GM19023 (cell line): ENCODE data around the gene SYTL3.

Source experiments
- ATAC-seq: cut with Tn5 transposase; IDR thresholded peaks from one replicate; pipeline ENCODE4 v1.9.1; 2021; ENCODE audit warnings: mild to moderate bottlenecking, moderate library complexity; ENCODE audit not compliant: unreplicated experiment

The SYTL3 gene

GRCh38 chr6:158717341-158718330, 67.8 kb downstream of the SYTL3 start:
- ATAC-seq: peak; percentile 52

- ATAC-seq: no peak
Measured at GRCh38 chr6:158718461-158719046, 68.7 kb downstream of the SYTL3 start.

GRCh38 chr6:158722176-158722729, 72.4 kb downstream of the SYTL3 start:
- no peak for ATAC-seq

GRCh38 chr6:158725704-158726103, 75.8 kb downstream of the SYTL3 start:
- ATAC-seq: no peak

GRCh38 chr6:158729906-158730540, 80.2 kb downstream of the SYTL3 start:
- ATAC-seq: no peak

GRCh38 chr6:158730541-158730907, 80.7 kb downstream of the SYTL3 start:
- ATAC-seq: no peak

- ATAC-seq: no peak
Measured at GRCh38 chr6:158735009-158735408, 85.2 kb downstream of the SYTL3 start.

- no peak for ATAC-seq
Measured at GRCh38 chr6:158737082-158737709, 87.3 kb downstream of the SYTL3 start.

- ATAC-seq: no peak
Measured at GRCh38 chr6:158737710-158738615, 88.1 kb downstream of the SYTL3 start.

- ATAC-seq: no peak
Measured at GRCh38 chr6:158739673-158740072, 89.8 kb downstream of the SYTL3 start.

GRCh38 chr6:158743033-158743651, 93.3 kb downstream of the SYTL3 start:
- no peak for ATAC-seq

- ATAC-seq: no peak
Measured at GRCh38 chr6:158744986-158745430, 95.2 kb downstream of the SYTL3 start.

- ATAC-seq: no peak
Measured at GRCh38 chr6:158751224-158751623, 101.4 kb downstream of the SYTL3 start.

GRCh38 chr6:158751921-158752320, 102.1 kb downstream of the SYTL3 start:
- no peak for ATAC-seq

- ATAC-seq: no peak
Measured at GRCh38 chr6:158752613-158753012, 102.8 kb downstream of the SYTL3 start.

GRCh38 chr6:158753811-158754210, 104.0 kb downstream of the SYTL3 start:
- no peak for ATAC-seq

GRCh38 chr6:158754738-158755137, 104.9 kb downstream of the SYTL3 start:
- no peak for ATAC-seq

- no peak for ATAC-seq
Measured at GRCh38 chr6:158755636-158756035, 105.8 kb downstream of the SYTL3 start.

GRCh38 chr6:158756126-158756525, 106.3 kb downstream of the SYTL3 start:
- ATAC-seq: no peak
